GM20000 (cell line): ENCODE data around the gene PPM1B.

Experiments used
- DNase-seq: peaks from one replicate; pipeline ENCODE4 v3.0.0; 2012; ENCODE audit warnings: low spot score
- TF ChIP-seq, protein P1 (sequence below): IDR thresholded peaks from 2 replicates; pipeline ENCODE4 v1.5.1; 2012; ENCODE audit warnings: mild to moderate bottlenecking, control low read depth; ENCODE audit errors: extremely low read depth, missing control alignments

PPM1B gene

GRCh38 chr2:44188696-44189095, 20.0 kb downstream of the PPM1B start:
- TF ChIP-seq, protein P1, sequence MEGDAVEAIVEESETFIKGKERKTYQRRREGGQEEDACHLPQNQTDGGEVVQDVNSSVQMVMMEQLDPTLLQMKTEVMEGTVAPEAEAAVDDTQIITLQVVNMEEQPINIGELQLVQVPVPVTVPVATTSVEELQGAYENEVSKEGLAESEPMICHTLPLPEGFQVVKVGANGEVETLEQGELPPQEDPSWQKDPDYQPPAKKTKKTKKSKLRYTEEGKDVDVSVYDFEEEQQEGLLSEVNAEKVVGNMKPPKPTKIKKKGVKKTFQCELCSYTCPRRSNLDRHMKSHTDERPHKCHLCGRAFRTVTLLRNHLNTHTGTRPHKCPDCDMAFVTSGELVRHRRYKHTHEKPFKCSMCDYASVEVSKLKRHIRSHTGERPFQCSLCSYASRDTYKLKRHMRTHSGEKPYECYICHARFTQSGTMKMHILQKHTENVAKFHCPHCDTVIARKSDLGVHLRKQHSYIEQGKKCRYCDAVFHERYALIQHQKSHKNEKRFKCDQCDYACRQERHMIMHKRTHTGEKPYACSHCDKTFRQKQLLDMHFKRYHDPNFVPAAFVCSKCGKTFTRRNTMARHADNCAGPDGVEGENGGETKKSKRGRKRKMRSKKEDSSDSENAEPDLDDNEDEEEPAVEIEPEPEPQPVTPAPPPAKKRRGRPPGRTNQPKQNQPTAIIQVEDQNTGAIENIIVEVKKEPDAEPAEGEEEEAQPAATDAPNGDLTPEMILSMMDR: no peak
- DNase-seq: no peak

GRCh38 chr2:44189104-44189503, 20.4 kb downstream of the PPM1B start:
- TF ChIP-seq, protein P1: no peak
- peak; percentile 24 for DNase-seq

DNA sequence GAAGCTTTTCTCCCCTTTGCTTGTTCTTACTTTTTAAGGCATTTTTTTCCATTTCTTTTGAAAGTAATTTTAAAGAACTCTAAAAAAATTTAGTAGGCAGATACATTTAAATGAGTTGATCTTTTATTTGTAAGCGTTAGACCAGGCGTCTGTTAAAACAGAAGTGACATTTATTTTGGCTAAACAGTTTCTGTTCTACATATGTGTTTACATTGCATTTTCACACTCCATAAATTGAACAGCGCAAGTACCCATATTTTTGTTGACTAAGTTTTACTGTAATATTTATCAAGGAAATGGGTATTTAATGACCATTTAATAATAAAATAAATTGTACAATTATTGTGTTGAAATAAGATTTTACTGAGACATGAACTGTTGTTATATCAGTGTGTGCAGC, 21.9 kb downstream of the PPM1B start:
- no peak for DNase-seq
- TF ChIP-seq, protein P1: no peak

DNA sequence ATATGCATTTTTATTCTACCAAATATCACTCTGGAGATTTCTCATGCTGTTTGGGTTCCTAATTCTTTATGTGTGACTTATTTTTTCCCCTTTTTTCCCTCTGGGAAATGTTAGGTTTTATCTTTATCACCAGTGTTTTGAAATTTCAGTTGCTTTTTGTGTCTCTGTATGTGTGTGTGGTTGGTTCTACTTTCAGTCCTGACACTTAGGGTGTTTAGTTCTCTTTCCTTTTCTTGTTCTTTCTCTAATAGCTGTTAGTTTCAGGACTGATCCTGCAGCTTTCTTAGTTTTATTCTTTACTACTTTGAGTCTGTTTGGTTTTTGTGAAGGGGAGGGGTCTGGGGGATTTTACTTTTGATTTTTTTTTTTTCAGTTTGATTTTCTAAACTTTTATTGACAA, 23.1 kb downstream of the PPM1B start:
- TF ChIP-seq, protein P1: no peak
- peak; percentile 49 for DNase-seq

- DNase-seq: no peak
- TF ChIP-seq, protein P1: no peak
Measured at GRCh38 chr2:44192646-44193045, 24.0 kb downstream of the PPM1B start.

DNA sequence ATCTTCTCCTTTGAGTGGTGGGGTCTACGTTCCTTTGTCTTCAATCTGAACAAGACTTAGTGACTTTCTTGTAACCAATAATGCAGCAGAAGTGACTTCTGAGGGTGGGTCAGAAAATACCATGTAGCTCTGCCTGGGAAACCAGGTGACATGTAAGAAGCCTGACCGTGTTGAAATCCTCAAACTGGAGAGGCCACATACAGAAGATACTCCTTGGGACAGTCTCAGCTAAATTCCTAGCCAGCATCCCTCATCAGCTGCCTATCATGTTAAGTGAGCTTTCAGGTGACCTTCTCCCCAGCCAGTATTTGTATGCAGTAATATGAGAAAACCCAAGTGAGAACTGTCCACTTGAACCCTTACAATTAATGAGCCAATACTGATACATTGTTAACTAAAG, 27.0 kb downstream of the PPM1B start:
- TF ChIP-seq, protein P1: no peak
- DNase-seq: no peak

DNA sequence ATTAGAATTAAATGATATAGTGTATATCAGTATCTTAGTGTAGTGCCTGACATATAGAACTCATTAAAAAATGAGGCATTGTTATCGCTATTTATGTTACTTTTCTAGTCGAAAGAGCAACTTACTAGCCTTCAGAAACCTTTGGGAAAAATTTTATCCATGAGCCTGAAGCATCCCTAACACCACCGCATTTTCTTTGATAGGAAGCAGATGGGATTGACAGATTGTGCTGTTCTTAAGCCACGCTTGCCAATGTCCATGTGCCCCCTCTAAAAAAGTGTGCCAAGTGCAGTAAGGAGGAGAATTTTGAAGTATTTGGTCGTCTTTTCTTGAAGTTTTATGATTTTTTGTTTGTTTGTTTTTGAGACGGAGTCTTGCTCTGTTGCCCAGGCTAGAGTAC, 29.1 kb downstream of the PPM1B start:
- DNase-seq: no peak
- TF ChIP-seq, protein P1: no peak
